Stimulated activated CD8-positive, alpha-beta memory T cell treated with anti-CD3 and anti-CD28 coated beads, Interleukin-12 subunit alpha, Interleukin-12 subunit beta, amount 100 ng/mL, for 24 hours (primary cell): ENCODE data around the gene TIGIT.
A peak's percentile ranks its signal among the peaks of the same experiment; 100 is the strongest.
"Not testable (repeated sequence)": the region's sequence is repeated elsewhere in the genome, so short reads cannot be mapped to it uniquely, and the experiment has no call there.

ENCODE experiments used
- DNase-seq: peaks from one replicate; pipeline ENCODE4 v3.0.0-alpha.2; 2020; ENCODE audit errors: extremely low read depth

Gene TIGIT

DNA sequence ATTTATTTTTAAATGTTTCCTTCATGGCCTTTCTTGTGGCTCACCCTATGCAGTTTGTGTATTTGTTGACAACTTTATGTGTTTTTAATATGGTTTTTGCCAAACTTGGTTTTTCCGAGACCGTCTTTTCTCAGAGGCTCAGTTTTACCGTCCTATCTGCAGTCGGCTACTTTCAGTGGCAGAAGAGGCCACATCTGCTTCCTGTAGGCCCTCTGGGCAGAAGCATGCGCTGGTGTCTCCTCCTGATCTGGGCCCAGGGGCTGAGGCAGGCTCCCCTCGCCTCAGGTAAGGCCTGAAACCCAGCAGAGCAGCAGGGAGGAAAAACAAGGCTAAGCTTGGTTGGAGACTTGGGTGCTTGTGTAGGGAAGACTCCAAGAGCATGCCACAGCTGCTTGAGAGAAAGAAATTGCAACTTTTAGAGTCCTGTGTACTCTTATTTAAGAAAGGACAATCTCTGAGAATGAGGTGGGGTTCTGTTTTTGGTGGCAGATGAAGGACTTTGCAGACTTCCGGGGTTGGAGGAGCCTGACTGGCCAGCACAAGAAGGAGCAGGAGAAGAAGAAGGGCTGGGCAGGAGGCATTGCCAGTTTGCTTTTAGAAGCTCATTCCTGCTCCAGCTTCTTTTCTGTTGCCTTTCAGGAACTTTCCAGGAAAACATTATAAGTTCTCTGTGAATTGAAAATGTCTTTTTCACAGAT, at the start of gene TIGIT:
Gene TIGIT (plus strand): TSS at position 191 of the 698 bp plus-strand sequence. CDS start 34 bp downstream, at position 225.
- DNase-seq: no peak

DNA sequence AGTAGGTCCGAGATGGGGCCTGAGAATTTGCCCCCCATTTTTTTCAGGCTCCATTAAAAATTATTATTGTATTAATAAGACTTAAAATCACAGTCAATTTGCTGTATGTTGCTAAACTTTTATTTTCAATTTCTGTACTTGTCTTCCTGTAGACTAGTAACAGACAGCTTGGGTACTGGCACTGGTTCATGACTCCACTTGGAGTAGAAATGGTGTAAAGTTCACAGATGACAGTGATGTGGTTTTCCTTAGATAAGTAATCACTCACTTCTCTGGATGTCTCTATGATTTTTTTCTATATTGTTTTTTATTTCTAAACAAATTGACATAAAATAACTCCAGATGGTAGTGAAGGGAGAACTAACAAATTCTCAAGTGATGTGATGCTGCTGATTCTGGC, 40.9 kb upstream of the TIGIT start:
- DNase-seq: no peak

GRCh38 chr3:114253505-114253904, 40.3 kb upstream of the TIGIT start:
- DNase-seq: no peak

DNA sequence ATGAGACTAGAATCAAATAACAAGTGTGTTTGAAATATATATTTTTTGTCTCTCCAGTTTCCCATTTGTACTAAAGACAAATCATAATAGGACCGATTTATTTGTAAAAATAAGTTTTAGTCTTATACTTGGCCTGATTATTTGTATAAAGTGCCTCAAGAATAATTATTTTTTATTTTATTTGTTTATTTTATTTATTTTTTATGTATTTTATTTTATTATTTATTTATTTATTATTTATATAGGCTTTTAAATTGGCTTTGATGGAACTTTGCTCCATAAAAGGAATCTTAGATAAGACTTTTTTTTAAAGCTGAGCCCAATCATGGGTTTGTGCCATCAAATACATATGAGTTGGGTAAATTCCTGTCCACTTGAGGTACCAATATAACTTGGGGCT, 34.3 kb upstream of the TIGIT start:
- no peak for DNase-seq

GRCh38 chr3:114260152-114260551, 33.7 kb upstream of the TIGIT start:
- DNase-seq: no peak

DNA sequence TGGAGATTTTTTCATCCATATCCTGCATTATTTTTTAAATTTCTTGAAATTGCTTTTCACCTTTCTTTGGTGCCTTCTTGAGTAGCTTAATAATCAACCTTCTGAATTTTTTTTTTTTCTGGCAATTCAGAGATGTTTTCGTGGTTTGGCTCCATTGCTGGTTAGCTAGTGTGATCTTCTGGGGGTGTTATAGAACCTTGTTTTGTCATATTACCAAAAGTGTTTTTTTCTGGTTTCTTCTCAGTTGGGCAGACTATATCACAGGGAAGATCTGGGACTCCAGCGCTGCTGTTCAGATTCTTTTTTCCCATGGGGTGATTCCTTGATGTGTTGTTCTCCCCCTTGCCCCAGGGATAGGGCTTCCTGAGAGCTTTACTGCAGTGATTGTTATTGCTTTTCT, 23.8 kb upstream of the TIGIT start:
- no peak for DNase-seq

DNA sequence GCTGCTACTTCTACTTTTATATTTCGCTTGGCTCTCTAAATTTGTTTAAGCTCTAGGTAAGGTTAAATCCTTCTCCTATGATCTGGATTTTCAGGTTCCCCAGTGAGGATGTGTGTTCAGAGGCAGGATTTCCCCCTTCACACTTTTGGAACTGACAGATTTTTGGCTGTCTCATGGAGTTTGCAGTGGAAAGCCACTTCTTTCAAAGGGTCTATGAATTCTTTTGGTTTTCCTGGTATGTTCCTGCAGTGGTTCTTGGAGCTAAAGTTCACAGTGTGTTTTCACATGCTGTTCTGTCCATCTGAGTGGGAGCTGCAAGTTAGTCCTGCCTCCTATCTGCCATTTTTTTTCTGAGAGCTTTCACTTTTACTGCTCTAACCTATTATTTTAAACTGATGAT, 21.6 kb upstream of the TIGIT start:
- DNase-seq: no peak

DNA sequence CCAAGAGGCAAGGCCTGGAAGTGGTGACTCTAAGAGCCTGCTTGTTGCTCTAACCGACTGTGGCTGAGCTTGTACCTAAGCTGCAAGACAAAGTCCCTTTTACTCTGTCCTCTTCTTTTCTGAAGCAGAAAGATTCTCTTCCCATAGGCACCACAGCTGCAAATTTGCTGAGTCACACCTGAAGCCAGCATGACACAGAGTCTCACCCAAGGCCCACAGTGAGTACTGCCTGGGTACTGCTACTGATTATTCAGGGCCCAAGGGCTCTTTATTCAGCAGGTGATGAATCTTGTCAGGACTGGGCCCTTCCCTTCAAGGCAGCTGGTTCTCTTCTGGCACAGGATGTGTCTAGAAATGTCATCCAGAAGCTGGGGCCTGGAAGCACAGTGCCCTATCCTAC, 18.9 kb upstream of the TIGIT start:
- DNase-seq: no peak

- not testable (repeated sequence) for DNase-seq
Observed at GRCh38 chr3:114276856-114277255, 17.0 kb upstream of the TIGIT start.

DNA sequence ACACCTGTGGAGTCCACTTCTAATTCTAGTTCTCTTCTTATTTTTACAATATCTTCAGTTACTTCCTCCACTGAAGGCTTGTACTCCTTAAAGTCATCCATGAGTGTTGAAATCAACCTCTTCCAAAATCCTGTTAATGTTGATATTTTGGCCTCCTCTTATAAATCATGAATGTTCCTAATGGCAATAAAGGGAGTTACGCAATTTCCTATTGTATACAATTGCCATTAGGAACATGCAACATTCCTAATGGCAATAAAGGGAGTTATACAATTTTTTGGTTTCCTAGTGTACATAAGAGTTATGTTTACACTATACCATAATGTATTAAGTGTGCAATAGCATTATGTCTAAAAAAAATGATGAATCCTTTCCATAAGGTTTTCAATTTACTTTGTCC, 9.2 kb upstream of the TIGIT start:
- DNase-seq: no peak

DNA sequence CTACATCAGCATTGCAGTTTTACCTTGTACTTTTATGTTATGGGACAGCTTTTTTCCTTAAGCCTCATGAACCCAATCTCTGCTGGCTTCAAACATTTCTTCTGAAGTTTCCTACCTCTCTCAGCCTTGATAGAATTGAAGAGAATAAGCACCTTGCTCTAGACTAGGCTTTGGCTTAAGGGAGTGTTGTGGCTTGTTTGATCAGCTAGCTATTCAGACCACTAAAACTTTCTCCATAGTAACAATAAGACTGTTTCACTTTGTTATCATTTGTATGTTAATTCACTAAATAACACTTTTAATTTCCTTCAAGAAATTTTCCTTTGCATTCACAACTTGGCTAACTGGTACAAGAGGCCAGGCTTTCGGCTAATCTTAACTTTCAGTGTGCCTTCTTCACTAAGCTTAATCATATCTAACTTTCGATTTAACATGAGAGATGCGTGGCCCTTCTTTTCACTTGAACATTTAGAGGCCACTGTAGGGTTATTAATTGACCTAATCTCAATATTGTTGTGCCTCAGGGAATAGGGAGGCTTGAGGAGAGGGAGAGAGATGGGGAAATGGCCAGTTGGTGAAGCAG, 8.1 kb upstream of the TIGIT start:
- no peak for DNase-seq

GRCh38 chr3:114286266-114286665, 7.6 kb upstream of the TIGIT start:
- DNase-seq: no peak

DNA sequence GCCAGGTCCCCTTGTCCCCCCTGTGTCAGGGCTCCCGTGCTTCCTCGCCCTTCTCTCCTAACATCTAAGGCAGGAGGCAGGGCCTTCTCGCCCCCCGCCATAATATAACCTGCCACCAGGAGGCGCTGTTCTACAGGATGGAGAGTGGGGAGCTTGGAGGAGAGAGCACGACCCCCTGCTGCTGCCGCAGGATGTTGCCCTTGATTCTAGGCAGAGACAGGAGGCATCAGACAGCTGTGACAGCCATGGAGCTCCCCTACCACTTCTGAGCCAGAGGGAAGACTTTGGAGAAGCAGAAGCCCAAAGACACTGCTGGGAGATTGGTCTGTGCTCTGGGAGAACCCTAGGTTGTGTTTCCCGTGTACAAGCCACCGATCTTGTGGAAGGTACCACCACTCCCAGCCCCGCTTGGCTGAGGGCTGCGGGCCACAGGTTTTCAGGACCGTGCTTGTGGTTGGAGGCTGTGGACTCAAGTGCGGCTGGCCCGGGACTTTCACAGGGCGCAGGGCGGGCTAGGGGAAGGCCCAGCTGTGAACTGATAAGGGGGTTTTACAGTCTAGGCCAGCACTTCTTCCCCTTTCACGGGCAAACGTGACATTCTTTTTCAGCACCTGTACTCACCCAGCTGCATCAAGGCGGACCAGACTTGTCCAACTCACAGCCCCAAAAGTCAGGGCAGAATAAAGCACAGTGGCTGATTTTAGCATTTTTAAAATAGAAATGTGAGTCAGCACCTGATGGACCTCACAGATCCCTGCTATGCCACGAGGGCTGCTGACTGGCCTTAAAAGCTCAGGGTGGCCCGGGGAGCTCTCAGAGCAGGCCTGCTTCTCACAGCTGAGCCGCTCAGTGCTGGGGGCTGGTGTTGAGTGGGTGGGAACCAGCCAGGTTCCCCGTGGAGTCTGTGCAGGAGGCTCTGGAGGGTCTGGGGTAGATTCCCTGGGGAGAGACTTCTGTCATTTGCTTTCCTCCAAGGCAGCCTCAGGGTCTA, 2.6 kb upstream of the TIGIT start:
- DNase-seq: peak; percentile 78

- DNase-seq: no peak
Observed at GRCh38 chr3:114294940-114295480, 1.2 kb downstream of the TIGIT start.

DNA sequence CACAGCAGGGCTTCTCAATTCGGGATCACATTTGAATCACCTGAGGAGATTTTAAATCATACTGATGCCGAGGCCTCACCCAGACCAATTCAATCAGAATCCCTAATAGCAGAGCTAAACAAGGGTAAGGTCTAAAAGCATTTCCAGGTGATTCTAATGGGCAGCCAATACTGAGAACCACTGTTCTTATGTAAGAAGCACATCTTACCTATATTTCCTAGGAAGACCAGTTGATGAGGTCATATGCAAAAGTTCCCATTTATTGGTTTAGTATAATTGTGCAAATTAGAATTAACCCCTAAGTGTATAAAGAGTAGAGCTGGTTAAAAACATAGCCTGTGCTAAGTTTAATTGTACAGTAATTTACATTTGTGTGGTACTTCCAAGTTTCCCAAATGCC, 2.1 kb downstream of the TIGIT start:
- no peak for DNase-seq

GRCh38 chr3:114299421-114299820, 5.6 kb downstream of the TIGIT start:
- DNase-seq: no peak

DNA sequence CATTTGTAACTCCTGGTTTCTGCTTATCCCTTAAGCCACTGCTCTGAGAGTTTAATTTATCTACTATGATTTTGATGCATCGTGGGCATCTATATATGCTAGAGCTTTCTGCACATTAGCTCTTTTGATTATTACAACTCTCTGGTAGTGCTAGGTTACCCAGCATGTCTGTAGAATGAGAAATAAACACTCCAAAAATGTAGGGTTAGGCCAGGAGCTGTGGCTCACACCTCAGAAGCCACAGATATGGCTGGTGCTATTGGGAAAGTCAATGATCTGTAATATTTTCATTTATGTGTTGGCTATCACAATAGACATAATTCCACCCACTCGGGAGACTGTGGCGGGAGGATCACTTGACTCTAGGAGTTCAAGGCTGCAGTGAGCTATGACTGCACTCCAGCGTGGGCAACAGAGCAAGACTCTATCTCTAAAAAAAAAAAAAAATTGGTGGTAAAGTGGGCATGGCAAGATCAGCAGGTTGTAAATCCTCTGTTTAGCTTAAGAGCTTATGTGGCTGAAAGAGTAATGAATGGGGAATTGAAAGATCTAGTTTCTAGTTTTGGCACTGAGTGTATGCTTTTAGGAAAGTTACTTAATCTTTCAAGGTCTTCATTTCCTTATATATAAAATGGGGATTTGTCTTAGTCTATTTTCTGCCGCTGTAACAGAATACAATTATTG, 6.3 kb downstream of the TIGIT start:
- DNase-seq: no peak

- no peak for DNase-seq
Observed at GRCh38 chr3:114307222-114307830, 13.5 kb downstream of the TIGIT start.

- no peak for DNase-seq
Observed at GRCh38 chr3:114307832-114308231, 14.0 kb downstream of the TIGIT start.

DNA sequence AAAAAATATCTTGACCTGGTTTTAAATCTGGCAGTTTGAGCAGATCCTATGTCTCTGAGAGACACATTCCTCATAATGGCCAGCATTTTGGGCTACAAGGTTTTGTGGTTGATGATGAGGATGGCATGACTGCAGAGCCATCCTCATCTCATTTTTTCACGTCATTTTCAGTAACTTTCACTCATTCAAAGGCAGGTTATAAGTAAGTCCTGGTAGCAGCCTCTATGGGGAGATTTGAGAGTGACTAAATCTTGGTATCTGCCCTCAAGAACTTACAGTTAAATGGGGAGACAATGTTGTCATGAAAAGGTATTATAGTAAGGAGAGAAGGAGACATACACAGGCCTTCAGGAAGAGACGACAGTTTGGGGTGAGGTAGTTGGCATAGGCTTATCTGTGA, 14.5 kb downstream of the TIGIT start:
- DNase-seq: no peak

GRCh38 chr3:114308830-114309229, 15.0 kb downstream of the TIGIT start:
- DNase-seq: no peak
